Umbilical cord (tissue), 2 donors: ENCODE results near the gene PACSIN1. TPM values are rescaled to one million over a fixed set of nuclear protein-coding genes. Genes with fewer than 3 reads are reported as not detected.

ENCODE experiments used
- DNase-seq: peaks from one replicate; pipeline ENCODE4 v3.0.0-alpha.2; 2015; ENCODE audit warnings: low spot score
- total RNA-seq: library from RNA; depleted of rRNA; stranded (reverse); fragments of >200 nt; gene quantifications from one replicate; pipeline ENCODE4 v1.2.3, GENCODE V29; 2014; ENCODE audit warnings: low replicate concordance; ENCODE audit not compliant: insufficient read depth

Gene PACSIN1, protein sequence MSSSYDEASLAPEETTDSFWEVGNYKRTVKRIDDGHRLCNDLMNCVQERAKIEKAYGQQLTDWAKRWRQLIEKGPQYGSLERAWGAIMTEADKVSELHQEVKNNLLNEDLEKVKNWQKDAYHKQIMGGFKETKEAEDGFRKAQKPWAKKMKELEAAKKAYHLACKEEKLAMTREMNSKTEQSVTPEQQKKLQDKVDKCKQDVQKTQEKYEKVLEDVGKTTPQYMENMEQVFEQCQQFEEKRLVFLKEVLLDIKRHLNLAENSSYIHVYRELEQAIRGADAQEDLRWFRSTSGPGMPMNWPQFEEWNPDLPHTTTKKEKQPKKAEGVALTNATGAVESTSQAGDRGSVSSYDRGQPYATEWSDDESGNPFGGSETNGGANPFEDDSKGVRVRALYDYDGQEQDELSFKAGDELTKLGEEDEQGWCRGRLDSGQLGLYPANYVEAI
- total RNA-seq = 0.72 TPM

DNA sequence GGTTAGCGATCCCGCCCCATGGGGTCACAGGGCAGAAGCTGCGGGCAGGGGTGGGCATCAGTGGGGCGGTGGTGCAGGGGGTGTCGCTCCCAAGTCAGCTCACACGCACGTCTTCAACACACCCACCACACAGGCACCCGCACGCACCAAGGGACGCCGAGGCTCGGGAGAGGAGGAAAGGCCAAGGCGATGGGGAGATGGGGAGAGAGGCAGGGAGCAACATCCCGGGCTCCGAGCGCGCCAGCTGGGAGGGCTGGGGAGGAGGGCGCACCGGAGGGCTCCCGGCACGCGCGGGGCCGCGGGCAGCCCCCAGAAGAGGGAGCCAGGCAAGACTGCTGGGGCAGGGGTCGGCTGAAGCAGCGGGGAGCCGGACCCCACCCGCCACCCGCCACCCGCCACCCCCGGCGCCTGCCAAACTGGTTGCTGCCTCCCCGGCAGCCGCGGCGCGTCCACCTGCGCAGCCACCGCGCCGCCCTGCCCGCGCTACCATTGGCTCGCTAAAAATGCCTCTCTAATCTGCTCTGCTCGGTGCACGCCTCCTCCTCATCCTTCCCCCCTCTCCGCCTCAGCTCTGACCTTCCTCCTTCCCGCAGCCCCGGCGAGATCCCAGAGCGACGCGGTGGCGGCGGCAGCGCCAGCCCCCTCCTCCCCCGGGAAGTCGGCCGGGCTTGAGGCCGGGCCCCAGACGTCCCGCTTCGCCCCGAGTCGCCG is at the start of gene PACSIN1:
PACSIN1 (plus strand) TSS at position 546 of the 711 bp plus-strand sequence. CDS start 60,230 bp downstream, outside the sequence.
- DNase-seq = no peak

DNA sequence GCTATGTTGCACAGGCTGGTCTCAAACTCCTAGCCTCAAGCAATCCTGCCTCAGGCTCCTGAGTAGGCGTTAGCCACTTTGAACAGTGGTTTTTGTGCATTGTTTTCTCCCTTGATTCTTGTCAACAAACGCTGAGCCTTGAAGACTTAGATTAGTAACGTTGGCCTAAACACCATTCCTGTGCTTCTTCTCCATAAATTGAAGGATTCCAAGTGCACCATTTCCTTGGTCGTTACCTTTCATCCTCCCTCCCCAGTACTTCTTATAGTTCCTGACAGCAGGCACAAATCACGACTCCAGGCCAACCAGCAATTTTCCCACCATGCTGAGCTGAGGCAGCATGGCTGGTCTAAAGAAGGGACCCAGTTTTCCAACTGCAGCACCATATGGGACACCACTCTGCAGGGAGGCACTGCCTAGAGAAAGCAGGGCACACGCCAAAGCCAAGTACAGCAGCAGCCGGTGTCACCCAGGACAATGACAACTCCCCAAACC is 49.0 kb upstream of the PACSIN1 start:
- no peak for DNase-seq

DNA sequence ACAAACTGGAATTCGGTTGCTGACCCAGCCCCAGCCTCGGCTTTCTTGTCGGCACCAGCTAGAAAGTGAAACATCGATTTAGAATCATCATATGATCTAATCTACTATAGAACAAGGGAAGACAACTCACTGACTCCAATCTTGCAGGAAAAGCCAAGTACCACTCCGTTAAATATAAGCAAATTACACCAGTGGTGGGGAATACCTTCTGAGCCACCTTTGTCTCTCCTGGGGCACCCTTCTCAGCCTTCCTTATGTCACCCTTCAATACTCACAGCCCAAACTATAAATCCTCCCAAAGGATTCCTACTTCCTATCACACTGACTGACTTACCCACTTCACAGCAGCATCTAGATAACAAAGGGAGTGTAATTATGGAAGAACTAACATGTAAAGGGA is 47.5 kb upstream of the PACSIN1 start:
- no peak for DNase-seq

DNA sequence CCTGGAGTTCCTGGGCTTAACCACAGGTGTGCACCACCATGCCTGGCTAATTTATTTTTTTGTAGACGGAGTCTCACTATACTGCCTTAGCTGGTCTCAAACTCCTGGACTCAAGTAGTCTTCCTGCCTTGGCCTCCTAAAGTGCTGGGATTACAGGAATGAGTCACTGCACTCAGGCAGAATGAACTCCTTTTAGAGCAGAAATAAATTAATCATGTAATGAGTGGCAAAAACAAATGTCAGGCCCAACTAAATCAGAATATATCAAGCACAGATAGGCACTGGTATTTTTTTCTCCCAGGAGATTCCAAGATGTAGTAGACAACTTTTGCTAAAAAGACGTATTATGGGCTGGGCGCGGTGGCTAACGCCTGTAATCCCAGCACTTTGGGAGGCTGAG is 42.6 kb upstream of the PACSIN1 start:
- no peak for DNase-seq

DNA sequence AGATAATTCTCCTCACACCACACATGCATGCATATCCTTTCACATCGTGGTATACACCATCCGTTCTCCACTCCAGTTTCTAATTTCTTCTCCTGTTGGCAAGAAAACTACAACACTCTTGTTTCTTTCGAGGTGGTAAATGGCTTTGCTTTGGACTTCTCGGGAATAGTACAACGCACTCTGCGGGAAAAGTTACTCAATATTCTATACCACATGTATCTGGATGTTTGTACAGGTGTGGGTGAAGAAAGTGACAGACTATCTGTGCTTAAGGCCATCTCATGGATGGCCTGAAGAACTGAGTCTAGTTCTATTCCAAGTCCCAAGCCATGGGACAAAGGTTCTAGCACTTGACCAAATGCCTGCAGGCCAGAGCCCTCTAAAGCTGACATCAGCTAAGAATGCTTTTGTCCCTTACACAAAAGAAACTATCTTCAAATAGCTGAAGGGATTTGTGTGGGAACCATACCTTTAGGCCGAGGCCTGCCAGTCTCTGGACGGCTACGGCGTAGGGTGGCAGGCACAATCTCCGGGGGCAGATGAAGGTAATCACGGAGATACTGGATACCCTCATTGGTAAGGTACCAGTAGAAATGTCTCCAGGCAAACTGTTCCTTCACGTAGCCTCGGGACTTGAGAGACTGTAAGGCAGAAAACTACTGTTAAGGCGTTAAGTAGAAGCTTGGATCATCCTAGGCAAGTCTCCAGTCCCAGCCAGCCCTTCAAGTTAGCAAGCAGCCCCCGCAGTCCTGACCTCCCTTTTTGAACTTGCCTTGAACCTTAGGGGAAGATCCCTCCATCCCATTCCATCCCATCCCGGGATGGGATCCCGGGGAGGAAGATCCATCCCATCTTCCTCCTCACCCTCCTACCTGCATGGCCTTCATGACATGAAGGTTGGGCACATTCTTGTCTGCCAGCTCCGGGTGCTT is 41.4 kb upstream of the PACSIN1 start:
- DNase-seq = no peak

DNA sequence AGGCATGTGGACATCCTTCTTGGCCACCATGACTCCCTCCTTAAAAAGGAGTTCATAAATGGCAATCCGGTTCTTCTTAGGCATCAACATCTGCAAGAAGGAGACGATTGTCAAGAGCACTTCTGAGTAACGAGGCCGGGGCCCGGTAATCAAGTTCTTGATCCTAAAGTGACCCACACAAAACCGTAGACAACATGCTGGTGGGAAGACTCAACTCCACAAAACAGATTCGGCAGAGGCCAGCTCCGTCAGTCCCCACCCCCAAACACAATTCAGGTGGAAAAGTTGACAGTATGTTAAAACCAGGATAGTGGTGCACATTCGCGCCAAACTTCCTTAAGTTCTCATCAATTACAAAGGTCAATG is 40.8 kb upstream of the PACSIN1 start:
- DNase-seq = no peak

DNA sequence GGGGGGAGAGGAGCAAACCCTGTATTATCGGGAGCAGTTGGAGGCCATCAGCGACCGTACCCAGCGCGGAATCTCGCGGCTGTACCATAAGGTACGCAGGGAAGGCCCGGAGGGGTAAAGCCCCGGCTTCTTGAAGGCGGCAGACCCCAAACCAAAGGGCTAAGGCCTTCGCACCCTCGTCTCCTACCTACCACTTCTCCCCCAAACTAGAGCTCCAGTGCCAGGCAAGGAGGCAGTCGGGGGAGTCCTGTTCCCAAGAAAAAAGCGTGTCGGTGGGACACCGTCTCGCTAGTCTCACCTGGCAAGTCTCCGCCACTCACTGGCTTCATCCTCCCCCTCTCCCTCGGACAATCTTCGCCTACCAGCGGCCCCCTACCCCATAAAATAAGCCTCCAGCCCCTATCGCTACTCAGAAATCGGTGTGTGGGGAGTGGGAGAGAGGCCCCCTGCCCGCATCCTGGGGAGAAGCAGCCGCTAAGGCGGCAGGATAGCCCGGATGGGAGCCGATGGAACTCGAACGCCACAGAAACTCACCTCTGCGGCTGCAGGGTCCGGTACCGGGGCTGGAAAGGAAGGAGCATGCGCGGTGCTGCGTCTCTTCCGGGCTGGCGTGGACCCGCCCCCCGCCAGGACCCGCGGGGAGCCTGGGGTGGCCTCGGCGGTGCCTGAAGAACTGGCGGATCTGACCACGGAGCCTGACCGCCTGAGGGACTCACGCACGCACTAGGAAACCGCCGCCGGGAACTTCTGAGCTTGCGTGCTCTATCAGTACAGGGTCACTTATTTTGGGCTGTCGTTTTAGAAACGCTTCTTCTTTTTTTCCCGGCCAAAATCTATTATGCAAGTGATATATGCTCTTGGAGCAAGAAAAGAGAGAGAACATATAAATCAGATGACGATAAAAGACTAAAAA is 40.1 kb upstream of the PACSIN1 start, which contains the start of gene RPS10:
RPS10 (minus strand) TSS at position 572 of the 913 bp plus-strand sequence. CDS start 848 bp downstream, outside the sequence.
- DNase-seq = peak; percentile 94

DNA sequence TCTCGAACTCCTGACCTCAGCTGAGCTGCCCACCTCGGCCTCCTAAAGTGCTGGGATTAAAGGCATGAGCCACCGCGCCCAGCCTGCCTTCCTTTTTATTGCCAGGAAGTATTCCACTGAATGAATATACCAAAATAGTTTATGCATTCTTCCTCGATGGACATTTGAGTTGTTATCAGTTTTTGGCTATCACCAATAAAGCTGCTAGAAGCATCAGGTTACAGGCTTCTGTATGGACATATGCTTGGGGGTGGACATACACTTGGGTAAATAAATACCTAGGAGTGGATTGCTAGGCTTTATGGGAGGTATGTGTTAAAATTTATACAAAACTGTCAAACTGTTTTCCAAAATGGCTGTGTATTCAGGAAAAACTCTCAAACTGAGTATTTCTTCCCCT is 30.0 kb upstream of the PACSIN1 start:
- no peak for DNase-seq

DNA sequence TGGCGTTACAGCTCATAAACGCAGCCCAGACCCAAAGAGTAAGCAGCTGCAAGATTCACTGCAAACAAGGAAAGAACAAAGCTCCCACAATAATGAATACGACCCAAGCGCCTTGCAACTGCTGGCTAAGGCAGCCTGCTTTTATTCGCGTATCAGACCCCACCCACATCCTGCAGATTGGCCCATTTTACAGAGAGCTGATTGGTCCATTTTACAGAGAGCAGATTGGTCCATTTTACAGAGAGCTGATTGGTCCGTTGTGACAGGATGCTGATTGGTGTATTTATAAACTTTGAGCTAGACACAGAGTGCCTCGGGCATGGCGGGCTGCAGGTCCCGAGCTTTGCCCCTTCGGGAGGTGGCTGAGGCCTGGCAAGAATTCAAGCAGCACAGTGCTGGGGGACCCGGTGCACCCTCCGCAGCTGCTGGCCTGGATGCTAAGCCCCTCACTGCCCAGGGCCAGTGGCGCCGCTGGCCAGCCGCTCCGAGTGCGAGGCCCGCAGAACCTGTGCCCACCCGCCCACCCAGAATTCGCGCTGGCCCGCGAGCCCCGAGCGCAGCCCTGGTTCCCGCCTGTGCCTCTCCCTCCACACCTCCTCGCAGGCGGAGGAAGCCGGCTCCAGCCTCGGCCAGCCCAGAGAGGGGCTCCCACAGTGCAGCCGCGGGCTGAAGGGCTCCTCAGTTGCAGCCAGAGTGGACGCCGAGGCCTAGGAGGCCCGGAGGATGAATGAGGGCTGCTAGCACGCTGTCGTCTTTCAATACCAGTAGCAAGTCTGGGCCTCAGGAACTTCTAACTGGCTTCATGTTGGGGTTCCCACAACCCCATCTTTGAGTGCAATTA is 28.9 kb upstream of the PACSIN1 start:
- DNase-seq = no peak

DNA sequence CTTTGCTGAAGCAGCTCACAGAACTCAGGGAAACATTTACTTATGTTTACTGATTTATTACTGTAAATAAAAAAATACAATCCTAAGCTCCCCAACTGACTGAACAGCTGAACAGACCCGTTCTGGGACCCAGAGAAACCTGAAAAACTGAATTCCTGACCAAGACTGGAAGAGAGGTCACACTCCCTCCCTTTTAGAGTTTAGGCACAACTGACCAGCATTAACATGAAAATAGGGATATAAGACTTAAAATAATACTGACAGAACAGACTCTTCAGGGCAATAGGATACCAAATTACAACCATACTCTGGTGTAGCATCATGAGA is 28.3 kb upstream of the PACSIN1 start:
- DNase-seq = no peak

DNA sequence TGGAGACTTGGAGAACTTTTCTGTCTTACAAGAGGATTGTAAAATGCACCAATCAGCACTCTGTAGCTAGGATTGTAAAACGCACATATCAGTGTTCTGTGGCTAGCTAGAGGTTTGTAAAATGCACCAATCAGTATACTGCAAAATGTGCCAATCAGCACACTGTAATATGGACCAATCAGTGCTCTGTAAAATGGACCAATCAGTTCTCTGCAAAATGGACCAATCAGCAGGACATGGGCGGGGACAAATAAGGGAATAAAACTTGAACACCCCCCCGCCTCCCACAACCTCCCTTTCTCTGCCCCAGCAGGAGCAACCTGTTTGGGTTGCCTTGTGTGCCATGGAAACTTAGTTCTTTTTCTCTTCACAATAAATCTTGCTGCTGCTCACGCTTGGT is 27.2 kb upstream of the PACSIN1 start:
- no peak for DNase-seq

DNA sequence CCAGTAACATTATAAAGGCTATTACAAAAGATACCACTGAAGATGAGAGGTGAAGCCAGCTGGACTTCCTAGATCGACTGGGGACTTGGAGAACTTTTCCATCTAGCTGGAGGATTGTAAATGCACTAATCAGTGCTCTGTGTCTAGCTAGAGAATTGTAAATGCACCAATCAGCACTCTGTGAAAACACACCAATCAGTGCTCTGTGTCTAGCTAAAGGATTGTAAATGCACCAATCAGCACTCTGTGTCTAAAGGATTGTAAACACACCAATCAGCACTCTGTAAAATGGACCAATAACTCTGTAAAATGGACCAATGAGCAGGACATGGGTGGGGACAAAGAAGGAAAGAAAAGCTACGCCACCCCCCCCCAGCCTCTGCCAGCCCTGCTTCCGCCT is 26.4 kb upstream of the PACSIN1 start:
- no peak for DNase-seq

DNA sequence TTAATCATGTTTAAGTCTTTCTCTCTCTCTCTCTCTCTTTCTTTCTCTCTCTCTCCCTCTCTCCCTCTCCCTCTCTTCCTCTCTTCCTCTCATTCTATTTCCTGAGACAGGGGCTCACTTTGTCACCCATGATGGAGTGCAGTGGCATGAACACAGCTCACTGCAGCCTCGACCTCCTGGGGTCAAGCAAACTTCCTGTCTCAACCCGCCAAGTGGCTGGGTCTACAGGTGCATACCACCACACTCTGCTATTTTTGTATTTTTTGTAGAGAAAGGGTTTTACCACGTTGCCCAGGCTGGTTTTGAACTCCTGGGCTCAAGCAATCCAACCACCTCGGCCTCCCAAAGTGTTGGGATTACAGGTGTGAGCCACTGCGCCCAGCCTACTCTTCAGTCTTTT is 24.4 kb upstream of the PACSIN1 start:
- DNase-seq = no peak

DNA sequence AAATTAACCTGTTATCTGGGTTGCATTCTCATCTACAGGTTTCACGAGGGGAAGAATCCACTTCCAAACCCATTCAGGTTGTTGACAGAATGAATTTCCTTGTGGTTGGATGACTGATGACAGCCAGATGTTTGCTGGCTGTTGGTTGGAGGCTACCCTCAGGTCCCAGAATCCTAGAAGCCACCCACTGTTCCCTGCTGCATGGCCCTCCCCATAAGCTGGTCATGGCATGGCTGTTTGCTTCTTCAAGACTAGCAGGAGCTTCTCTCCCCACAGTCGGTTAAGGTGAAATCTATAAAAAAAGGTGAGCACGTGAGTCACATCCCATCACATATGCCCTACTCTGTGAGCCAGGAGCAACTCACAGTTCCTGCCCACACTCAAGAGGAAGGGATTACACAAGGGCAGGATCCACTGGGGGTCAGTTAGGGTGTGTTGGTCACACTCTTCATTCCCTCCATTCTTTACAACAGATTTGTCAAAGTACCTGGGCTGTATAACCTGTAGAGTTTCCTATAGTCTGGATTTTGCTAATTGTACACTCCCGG is 20.5 kb upstream of the PACSIN1 start:
- no peak for DNase-seq

DNA sequence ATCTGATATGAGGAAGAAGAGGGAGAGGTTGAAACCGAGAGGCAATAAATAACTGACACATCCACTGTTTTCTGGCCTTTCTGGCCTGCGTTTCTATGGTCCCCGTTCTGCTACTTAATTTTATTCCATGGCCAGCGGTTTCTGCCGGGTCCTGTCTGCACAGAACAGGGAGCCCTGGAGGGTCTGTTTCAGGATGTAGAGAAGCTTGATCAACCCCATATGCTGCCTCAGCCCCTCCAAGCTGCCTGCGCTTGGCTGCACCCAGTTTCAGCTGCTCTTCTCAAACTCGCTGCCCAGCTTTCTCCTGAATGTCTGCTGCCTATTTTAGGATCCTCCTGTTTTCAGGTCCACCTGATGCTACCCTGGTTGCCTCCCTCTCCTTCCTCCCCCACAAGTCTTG is 18.5 kb upstream of the PACSIN1 start:
- DNase-seq = no peak

DNA sequence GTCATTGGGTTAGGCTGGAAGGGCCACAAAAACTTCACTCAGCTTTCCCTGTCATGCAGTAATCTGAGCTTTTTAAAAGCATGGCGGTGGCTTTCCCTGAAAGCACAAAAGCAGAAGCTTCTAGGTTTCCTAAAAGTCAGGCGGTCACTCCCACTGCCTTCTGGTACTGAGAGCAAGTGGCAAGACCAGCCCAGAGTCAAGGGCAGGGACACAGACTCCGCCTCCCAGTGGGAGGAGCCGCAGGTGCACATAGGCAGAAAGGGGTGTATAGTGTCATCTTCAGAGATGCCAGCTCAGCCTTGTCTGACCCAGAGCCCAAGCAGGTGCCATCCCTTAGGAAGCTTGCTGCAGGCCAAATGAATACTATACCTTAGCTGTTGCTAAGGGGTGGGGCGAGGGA is 18.0 kb upstream of the PACSIN1 start:
- no peak for DNase-seq

DNA sequence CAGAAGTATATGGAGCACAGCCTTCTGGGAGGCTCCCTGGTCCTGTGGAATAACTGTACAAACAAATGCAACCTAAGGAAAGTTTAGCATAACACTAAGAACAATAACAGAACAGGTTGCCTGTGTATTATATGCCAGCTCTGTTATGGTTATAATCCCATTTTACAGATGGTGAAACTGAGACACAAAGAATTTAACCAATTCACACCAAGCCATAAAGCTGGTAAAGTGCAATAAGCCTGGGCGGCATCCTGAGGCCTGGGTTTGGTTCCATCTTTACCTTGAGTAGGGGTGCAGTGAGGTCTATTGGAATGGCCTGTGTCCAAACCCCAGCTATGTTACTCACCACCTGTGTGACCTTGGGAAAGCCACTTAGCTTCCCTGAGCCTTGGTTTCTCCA is 14.7 kb upstream of the PACSIN1 start:
- DNase-seq = no peak

DNA sequence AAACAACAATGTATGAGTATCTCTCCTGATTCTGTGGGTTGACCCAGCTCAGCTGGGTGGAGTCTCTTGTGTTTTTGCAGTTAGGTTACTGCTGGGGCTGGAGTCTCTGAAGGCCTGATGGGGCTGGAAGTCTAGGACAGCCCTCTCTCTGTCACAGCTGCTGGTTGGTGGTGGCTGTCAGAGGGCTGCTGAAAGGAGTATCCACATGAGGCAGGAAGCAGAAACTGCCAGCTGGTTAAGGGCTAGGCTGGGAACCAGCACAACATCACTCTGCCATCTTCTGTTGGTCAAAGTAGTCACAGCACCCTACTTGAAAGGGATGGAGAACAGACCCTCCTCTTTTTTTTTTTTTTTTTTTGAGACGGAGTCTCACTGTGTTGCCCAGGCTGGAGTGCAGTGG is 10.0 kb upstream of the PACSIN1 start:
- no peak for DNase-seq

DNA sequence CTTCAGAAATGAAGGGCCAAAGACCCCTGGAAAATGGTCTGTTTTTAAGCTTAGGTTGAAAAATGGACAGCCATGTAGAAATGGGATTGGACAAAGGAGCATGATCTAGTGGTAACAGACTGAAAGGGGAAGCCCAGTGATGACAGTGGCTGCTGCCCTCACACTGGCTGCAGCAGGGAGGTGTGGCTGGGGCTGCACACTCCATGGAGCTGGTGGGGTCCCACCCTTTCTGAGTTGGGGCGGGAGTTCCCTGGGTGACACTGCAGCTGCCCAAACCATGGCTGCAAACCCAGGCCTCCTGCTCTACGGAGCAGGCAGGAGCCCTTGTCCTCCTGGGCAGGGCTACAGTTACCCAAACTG is 8.5 kb upstream of the PACSIN1 start:
- DNase-seq = no peak
